Stimulated activated CD4-positive, alpha-beta T cell treated with anti-CD3 and anti-CD28 coated beads, Interleukin-4, amount 100 ng/mL, for 24 hours (primary cell): Measurements from ENCODE around the gene COMTD1.

Experiments used
- DNase-seq: peaks from one replicate; pipeline ENCODE4 v3.0.0-alpha.2; 2020

COMTD1 gene

DNA sequence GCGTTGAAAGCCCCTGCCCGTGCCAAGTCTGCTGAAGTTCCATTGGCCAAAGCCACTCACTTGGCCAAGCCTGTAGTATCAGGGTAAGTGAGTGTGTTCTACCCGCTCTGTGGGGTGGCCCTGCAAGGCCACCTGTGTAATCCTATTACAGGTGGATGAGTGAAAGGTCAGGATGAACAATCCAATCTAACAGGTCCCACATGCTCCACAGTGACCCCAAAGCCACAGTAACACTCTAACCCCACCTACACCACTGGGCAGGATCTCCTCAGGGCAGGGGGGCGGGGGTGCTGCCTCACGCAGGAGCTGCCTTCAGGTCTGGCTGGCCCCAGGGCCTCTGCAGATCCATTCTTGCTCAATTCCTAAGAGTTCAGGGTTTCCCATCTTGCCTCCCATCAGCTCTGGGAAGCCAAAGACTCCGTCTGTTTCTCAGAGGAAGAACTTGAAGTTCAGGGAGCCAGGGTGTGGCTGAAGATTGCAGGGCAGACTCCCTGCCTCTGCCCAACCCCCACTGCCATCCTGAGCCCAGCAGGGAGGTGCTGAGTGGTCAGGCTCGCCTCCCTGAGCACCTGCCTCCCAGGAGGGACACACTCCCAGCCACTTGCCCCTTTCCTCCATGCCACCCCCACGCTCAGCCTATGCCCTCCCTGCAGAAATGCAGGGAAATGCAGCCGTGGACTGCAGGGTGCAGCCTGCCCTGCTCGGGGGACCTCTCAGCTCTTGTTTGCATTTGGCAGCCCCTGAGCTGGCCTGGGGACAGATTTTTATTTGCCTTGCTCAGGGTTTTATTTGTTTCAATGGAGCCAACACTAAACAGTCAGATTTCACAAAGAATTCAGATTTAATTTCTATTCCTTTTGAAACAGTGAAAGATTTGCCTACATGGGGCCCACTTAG, 9.8 kb upstream of the COMTD1 start:
- no peak for DNase-seq

- no peak for DNase-seq
These were observed 9.0 kb upstream of the COMTD1 start for GRCh38 chr10:75244487-75245353.

DNA sequence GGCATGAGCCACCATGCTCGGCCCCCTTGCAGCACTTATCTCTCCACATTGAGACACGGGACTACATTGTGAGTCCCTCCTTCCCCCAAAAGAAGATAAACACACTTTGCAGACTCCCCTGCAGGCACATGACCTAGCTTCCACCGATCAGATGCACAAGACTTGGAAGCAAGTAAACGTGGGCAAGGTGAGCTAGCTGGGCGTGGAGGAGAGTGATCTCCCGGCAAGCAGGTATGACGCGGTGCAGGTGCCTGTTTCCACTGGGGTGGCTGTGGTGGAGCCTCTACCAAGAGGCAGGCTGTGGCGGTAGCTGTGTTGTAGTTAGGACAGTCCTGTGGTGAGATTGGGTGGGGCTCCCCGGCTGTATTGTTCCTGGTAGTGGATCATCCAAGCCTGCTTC, 7.7 kb upstream of the COMTD1 start:
- no peak for DNase-seq

DNA sequence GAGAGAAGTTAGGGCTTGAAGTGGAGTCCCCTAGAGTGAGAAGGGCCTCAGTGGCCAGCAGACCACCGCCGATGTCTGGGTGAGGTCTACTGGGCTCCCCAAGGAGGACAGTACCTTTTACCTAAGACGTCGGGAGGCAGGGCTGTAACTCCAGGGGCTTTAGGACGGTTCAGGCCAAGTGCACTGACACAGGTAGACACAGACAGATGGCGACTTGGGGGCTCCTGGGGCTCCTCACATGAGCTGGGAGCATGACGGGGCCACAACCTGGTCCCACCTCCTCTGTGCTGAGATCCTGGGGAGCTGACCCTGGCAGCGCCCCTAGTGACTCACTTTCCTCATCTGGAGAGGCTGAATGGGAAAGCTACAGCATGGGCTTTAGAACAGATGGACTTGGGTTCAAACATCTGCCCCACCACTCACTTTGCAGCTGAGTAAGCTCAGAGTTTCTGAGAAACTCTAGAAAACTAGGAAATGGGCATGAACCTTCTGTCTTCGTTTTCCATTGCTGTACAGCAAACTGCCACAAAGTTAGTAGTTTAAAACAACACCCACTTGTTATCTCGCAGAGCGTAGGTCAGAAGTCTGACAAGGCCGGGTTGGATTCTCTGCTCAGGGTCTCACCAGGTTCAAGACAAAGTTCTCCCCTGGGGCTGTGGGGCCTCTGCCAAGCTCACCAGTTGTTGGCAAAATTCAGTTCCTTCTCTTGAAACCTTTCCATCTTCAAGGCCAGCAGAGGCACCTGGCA, 4.7 kb upstream of the COMTD1 start:
- DNase-seq: no peak

DNA sequence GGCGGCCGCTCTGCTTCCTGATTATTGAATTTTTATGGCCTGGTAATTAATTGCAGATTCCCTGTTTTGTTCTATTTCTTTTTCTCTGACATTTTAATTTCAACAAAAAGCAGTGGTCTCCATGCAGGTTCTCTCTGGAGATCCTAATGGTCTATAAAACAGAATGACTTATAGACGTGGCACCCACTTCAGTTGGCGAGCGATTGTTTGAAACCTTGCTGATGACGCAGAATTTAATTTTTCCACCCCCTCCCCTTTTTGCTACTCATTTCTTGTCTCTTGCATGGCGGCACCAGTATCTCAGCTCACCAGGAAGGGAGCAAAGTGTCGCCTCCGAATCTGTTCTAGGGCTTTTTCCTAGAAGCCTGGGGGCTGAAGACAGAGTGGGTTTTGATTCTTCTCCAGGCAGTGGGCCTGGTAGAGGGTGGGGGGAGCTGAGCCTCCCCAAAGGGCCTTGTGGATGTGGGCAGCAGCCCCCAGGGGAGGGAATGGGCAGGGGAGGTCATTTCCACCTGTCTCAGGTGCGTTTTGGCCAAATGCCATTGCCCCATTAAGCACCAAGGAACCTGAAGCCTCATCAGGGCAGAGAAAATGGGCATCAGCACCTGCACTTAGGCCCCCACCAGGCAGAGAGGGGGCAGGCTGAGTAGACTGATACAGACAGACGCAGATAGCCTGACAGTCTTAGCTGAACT, 3.5 kb upstream of the COMTD1 start:
- DNase-seq: no peak

- DNase-seq: no peak
These were observed 2.7 kb upstream of the COMTD1 start for GRCh38 chr10:75238182-75239095.

GRCh38 chr10:75236178-75236825, 545 bp upstream of the COMTD1 start:
- peak; percentile 24 for DNase-seq

DNA sequence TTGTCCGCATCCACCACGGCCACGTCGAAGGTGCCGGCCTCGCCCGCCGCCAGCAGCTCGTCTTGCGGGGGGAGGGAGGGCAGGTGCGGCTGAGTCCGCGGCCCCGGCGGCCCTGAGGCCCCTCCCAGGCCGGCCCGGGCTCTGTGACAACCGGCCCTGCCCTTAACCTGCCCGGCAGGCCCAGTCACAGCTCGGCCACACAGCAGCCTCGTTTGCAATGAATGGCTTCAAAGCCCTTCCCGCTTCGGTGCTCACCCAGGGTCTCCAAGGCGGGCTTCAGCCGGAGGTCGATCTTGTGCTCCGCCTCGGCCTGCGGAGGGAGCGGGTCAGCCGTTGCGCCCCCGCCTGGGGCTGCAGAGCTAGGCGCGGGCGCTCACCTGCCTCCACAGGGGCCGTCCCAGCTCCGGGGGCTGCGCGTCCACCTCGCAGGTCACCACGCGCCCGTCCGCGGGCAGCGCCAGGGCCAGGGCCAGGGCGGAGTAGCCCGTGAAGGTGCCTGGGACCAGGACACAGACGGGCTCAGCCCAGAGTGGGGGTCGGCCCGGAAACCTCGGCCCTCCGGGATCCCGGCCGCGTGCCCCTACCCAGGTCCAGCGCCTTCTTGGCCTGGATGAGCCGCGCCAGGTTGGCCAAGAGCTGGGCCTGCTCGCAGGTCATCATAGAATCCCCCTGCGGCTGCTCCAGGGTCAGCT, 928 bp downstream of the COMTD1 start:
- no peak for DNase-seq

GRCh38 chr10:75234017-75234682, 1.6 kb downstream of the COMTD1 start:
- DNase-seq: peak; percentile 97

DNA sequence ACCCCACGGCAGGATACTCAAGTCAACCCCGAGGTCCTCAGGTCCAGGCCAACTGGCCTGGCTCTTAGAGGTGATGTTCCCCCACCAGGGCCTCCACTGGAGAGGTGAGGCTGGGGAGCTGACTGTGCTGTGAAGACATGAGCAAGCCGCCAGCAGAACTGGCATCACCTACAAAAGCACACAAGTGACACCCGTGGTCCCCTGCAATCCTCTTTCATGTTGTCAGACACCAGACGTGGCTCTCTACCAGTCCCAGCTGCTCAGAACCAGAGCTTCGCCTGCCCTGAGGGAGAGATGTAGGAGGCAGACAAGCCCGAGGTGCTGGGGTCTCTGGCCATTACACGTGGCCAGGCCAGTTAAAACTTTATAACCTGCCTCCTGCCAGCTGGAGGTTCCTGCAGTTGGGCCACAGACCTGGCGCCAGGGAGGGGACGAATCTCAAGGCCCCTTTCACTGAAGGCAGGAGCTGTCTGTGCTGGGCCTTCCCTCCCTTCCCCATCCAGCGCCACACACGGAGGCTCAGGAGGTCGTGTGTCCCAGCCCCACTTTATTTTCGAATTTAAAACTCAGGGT, 2.2 kb downstream of the COMTD1 start:
- DNase-seq: no peak

GRCh38 chr10:75231672-75232581, 3.8 kb downstream of the COMTD1 start:
- no peak for DNase-seq

- DNase-seq: peak; percentile 96
These were observed 5.1 kb downstream of the COMTD1 start for GRCh38 chr10:75230600-75231038.

- no peak for DNase-seq
These were observed 5.8 kb downstream of the COMTD1 start for GRCh38 chr10:75229971-75230370.

GRCh38 chr10:75228834-75229233, 6.9 kb downstream of the COMTD1 start:
- DNase-seq: no peak

DNA sequence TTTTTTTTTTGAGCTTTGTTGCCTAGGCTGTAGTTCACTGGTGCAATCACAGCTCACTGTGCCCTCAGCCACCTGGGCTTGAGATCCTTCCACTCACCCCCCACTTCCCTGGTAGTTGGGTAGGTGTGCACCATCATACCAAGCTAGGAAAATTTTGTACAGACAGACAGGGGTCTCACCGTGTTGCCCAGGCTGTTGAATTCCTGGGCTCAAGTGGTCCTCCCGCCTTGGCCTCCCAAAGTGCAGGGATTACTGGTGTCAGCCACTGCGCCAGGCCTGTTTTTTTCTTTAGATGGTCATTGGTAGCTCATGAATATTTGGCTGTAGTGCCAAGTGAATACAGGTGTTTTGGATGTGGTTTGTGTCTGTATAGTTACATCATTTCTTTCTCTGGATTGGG, 7.5 kb downstream of the COMTD1 start:
- no peak for DNase-seq

DNA sequence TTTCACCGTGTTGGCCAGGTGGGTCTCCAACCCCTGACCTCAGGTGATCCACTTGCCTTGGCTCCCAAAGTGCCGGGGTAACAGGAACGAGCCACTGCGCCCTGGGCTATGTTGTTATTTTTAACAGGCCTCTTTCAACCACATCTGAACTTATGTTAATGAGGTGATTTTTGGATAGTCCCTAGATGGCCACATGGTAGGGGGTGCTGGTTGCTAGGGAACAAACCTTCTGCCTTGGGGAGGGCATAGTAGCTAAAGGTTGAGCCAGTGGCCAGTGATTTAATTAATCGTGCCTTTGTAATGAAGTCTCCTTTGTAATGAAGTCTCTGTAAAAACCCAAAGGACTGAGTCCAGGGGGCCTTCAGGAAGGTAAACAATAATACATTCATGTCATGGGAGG, 9.1 kb downstream of the COMTD1 start:
- no peak for DNase-seq

GRCh38 chr10:75226095-75226494, 9.7 kb downstream of the COMTD1 start:
- DNase-seq: no peak

DNA sequence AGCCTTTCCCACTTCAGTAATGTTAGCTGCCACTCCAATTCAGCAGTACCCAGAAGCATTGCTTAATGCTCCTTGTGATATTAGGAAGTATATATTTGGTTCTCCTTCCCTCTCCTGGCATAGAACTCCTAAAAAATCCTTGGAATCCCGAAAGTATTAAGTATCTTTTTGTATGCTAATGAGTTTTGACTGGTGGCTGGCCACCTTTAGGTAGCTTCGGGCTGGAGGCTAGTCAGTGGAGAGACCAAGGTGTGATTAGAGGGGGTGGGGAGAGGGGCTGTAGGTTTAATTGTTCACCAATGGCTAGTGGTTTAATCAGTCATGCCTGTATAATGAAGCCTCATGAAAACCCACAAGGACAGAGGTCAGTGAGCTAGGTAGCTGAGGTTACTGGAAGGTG, 12.2 kb downstream of the COMTD1 start:
- DNase-seq: no peak
